ENCODE data around the gene NSD2.

Gene NSD2

DNA sequence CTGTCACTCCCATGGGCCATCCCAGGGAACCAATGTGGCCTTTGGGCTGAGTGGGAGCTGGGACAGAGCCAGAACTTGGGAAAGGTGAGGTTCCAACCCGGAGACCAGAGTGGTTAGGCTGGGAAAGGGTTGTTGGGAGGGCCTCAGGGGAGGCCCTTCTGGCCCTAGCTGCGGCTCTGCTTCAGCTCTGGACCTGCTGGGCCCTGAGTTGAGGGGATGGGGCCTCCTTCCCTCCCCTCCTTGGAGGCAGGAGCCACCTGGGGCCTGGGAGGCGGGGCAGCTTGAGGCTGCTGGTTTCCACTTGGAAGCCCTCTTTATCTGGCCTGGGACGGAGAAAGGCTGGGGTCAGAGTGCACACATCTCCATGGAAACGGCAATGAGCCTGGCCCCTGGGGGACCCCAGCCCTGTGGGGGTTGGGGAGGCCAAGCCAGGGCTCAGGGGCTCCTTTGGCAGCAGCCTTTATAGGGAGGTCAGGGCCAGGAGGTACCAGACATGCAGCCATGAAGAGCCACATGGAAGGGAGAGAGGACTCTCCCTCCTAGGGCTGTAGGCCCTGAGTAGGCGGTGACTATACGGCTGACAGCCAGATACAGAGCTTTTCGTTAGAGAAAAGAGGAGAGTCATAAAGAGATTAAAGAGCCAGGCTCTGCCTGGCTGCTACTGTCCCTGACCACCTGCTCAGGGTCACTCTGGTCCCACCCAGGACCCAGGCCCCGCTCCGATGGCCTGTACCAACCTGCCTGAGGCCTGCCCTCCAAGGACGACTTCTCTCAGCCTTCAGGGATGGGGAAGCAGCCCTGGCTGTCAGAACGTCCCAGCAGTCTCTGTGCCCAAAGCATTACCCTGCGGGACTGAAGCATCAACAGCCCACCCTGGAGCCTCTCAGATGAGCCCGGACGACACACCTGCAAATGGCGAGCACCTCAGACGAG lies 6.9 kb upstream of the NSD2 start:
- TF ChIP-seq FOXP2 (optimal IDR thresholded peaks at IDR 0.05; ENCODE audit: borderline replicate concordance, extremely low read depth, extremely low read length, insufficient read depth), result no peak

DNA sequence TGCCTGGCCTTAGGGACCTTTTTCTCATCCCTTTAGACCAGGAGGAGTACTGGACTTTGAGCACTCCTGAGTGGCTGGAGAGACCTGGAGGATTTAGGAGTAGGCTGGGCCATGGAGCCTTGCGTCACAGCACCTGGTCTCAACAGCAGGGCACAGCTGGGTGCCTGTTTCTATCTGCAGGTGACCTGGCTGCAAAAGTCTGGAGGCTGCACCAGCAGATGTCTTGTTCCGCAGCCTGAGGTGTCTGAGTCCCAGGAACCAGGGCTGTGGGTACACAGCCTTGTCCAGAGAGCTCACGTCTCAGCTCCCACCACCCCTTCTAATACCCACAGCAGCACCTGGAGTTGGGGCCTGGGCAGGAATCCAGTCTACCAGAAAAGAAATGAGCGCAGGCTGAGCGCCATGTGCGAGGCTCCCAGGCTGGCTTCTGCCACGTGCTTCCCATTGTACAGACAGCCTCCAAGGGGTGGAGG lies 5.0 kb upstream of the NSD2 start:
- no peak for TF ChIP-seq SIN3A (IDR thresholded peaks at IDR 0.05; ENCODE audit: borderline replicate concordance, insufficient read depth, low read length)
- TF ChIP-seq POLR2AphosphoS5 (IDR thresholded peaks at IDR 0.05; ENCODE audit: low read depth, low read length), result no peak
- no peak for TF ChIP-seq FOXP2 (optimal IDR thresholded peaks at IDR 0.05; ENCODE audit: borderline replicate concordance, extremely low read depth, extremely low read length, insufficient read depth)
- no peak for TF ChIP-seq TAF1 (IDR thresholded peaks at IDR 0.05; ENCODE audit: borderline replicate concordance, insufficient read depth, low read length)
- TF ChIP-seq, protein P1, sequence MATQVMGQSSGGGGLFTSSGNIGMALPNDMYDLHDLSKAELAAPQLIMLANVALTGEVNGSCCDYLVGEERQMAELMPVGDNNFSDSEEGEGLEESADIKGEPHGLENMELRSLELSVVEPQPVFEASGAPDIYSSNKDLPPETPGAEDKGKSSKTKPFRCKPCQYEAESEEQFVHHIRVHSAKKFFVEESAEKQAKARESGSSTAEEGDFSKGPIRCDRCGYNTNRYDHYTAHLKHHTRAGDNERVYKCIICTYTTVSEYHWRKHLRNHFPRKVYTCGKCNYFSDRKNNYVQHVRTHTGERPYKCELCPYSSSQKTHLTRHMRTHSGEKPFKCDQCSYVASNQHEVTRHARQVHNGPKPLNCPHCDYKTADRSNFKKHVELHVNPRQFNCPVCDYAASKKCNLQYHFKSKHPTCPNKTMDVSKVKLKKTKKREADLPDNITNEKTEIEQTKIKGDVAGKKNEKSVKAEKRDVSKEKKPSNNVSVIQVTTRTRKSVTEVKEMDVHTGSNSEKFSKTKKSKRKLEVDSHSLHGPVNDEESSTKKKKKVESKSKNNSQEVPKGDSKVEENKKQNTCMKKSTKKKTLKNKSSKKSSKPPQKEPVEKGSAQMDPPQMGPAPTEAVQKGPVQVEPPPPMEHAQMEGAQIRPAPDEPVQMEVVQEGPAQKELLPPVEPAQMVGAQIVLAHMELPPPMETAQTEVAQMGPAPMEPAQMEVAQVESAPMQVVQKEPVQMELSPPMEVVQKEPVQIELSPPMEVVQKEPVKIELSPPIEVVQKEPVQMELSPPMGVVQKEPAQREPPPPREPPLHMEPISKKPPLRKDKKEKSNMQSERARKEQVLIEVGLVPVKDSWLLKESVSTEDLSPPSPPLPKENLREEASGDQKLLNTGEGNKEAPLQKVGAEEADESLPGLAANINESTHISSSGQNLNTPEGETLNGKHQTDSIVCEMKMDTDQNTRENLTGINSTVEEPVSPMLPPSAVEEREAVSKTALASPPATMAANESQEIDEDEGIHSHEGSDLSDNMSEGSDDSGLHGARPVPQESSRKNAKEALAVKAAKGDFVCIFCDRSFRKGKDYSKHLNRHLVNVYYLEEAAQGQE (IDR thresholded peaks at IDR 0.05; ENCODE audit: insufficient read depth in 1 of 2, low read depth in 2 of 2, low read length in 2 of 2), result no peak

DNA sequence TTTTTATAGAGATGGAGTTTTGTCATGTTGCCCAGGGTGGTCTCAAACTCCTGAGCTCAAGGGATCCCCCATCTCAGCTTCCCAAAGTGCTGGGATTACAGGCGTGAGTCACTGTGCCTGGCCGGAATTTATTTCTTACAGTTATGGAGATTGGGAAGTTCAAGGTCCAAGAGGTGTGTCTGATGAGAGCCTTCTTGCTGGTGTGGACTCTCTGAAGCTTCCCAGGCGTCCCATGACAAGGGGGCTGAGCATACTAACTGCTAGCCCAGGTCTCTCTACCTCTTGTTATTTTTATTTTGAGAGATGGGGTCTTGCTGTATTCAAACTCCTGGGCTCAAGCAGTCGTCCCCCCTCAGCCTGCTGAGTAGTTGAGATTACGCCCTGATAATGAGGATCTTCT lies 2.9 kb upstream of the NSD2 start:
- TF ChIP-seq, protein P1 (IDR thresholded peaks at IDR 0.05; ENCODE audit: insufficient read depth in 1 of 2, low read depth in 2 of 2, low read length in 2 of 2), result no peak
- TF ChIP-seq TAF1 (IDR thresholded peaks at IDR 0.05; ENCODE audit: borderline replicate concordance, insufficient read depth, low read length) (no peak), FOXP2 (optimal IDR thresholded peaks at IDR 0.05; ENCODE audit: borderline replicate concordance, extremely low read depth, extremely low read length, insufficient read depth) (no peak), POLR2AphosphoS5 (IDR thresholded peaks at IDR 0.05; ENCODE audit: low read depth, low read length) (no peak), SIN3A (IDR thresholded peaks at IDR 0.05; ENCODE audit: borderline replicate concordance, insufficient read depth, low read length) (no peak)

DNA sequence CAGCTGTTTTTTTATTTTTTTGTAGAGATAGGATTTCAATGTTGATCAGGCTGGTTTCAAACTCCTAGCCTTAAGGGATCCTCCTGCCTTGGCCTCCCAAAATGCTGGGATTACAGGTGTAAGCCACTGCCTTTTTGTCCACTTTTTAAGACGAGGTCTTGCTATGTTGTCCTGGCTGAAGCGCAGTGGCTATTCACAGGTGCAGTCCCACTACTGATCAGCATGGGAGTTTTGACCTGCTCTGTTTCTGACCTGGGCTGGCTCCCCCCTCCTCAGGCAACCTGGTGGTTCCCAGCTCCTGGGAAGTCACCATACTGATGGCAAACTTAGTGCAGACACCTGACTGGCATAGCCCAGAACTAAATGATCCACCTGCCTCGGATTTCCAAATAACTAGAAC lies 2.3 kb upstream of the NSD2 start:
- no peak for TF ChIP-seq POLR2AphosphoS5 (IDR thresholded peaks at IDR 0.05; ENCODE audit: low read depth, low read length)
- TF ChIP-seq FOXP2 (optimal IDR thresholded peaks at IDR 0.05; ENCODE audit: borderline replicate concordance, extremely low read depth, extremely low read length, insufficient read depth), result no peak
- TF ChIP-seq, protein P1 (IDR thresholded peaks at IDR 0.05; ENCODE audit: insufficient read depth in 1 of 2, low read depth in 2 of 2, low read length in 2 of 2), result no peak
- TF ChIP-seq SIN3A (IDR thresholded peaks at IDR 0.05; ENCODE audit: borderline replicate concordance, insufficient read depth, low read length), result no peak
- TF ChIP-seq TAF1 (IDR thresholded peaks at IDR 0.05; ENCODE audit: borderline replicate concordance, insufficient read depth, low read length), result no peak

DNA sequence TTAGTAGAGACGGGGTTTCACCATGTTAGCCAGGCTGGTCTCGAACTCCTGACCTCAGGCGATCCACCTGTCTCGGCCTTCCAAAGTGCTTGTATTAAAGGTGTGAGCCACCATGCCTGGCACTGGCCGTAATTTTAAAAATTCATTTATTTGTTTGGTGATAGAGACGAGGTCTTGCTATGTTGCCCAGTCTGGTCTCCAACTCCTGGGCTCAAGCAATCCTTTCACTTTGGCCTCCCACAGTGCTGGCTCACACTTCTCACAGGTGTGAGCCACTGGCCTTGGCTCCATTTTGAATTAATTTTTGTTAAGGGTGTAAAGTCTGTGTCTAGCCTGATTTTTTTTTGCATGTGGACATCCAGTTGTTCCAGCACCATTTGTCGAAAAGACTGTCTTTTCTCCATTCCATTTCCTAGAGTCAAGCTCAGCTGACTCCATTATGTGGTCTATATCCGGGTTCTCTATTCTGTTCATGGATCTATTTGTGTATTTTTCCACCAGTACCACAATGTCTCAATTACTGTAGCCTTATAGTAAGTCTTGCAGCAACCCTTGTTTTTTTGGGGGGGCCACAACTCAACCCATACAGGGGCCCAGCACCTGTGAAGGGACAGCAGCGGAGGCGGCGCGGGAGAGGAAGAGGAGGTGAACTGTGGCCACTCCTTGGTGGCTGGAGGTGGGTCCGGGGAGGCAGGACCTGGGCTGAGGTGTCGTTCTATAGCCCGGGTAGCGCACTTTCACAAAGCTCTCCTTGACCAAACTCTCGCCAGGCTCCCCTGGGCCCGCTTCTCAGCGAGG lies 1.5 kb upstream of the NSD2 start:
- TF ChIP-seq POLR2AphosphoS5 (IDR thresholded peaks at IDR 0.05; ENCODE audit: low read depth, low read length), result no peak
- no peak for TF ChIP-seq FOXP2 (optimal IDR thresholded peaks at IDR 0.05; ENCODE audit: borderline replicate concordance, extremely low read depth, extremely low read length, insufficient read depth)
- no peak for TF ChIP-seq SIN3A (IDR thresholded peaks at IDR 0.05; ENCODE audit: borderline replicate concordance, insufficient read depth, low read length)
- TF ChIP-seq, protein P1 (IDR thresholded peaks at IDR 0.05; ENCODE audit: insufficient read depth in 1 of 2, low read depth in 2 of 2, low read length in 2 of 2), result no peak
- no peak for TF ChIP-seq TAF1 (IDR thresholded peaks at IDR 0.05; ENCODE audit: borderline replicate concordance, insufficient read depth, low read length)

Data from PFSK-1 (cell line).